Cardiac muscle cell (in vitro differentiated cells and primary cell): ENCODE results near the gene CHST12. TPM values are rescaled to one million over a fixed set of nuclear protein-coding genes. Genes with fewer than 3 reads are reported as not detected.
"Not testable (repeated sequence)": the region's sequence is repeated elsewhere in the genome, so short reads cannot be mapped to it uniquely, and the experiment has no call there.

Source experiments
- DNase-seq, 2 donors: peaks; one replicate each; pipeline versions ENCODE4 v3.0.0 to v3.0.0-alpha.2; 2010 to 2017; ENCODE audit warnings: low read depth in 1 of 2, low spot score in 1 of 2
- H3K27ac ChIP-seq: fragments of 200-600 bp; sonication (generic); 2 replicates; pipeline ENCODE4 v1.5.1; 2016
- H3K27me3 ChIP-seq: fragments of 200-600 bp; sonication (generic); 2 replicates; pipeline ENCODE4 v1.6.0; 2016; ENCODE audit warnings: control low read depth
- H3K36me3 ChIP-seq: fragments of 200-600 bp; sonication (generic); 2 replicates; pipeline ENCODE4 v1.5.1; 2016; ENCODE audit warnings: control low read depth
- H3K4me1 ChIP-seq: fragments of 200-600 bp; sonication (generic); 2 replicates; pipeline ENCODE4 v1.8.1; 2017; ENCODE audit warnings: low read depth, mild to moderate bottlenecking, mixed run types
- H3K4me3 ChIP-seq: fragments of 200-600 bp; sonication (generic); 2 replicates; pipeline ENCODE4 v1.5.1; 2016; ENCODE audit warnings: mild to moderate bottlenecking
- H3K9me3 ChIP-seq: fragments of 200-600 bp; sonication (generic); 2 replicates; pipeline ENCODE4 v1.5.1; 2017; ENCODE audit warnings: low read depth, mild to moderate bottlenecking, control low read depth
- polyA plus RNA-seq: library from polyadenylated mRNA; unstranded; fragments of >200 nt; fragmentation: Nextera tagmentation; extraction: Ambion mirVana; gene quantifications from 2 replicates; pipeline ENCODE4 v1.2.1, GENCODE V29; 2016
- total RNA-seq: library from RNA; depleted of rRNA; stranded (reverse); fragments of >200 nt; gene quantifications from 2 replicates; pipeline ENCODE4 v1.2.3, GENCODE V29; 2016
- TF ChIP-seq, protein P1 (sequence below): IDR thresholded peaks from 2 replicates; pipeline ENCODE4 v1.5.1; 2012; ENCODE audit warnings: low read depth, mild to moderate bottlenecking, low read length

CHST12 gene
- total and polyA plus RNA-seq, 2 experiments from 2014 or later: 25.6 to 26.8 TPM

DNA sequence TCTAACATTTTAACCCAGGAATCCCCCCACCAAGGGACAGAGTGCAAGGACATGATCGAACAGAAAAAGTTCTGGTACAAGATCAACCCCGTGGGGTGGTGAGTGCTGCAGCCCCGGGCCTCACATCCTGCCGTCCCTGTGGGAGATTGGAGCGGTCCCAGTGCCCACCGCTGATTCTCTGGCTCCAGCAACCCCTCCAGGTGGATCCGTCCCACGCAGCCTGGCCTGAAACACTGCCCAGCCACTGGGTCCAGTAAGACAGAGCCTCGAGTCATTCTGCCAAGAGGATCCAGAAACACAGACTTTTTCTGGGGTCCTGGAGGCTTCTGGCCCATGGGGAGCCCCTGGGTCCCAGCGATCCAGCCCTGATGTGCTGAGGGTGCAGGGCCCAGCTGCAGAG is 43.3 kb downstream of the CHST12 start:
- H3K9me3 ChIP-seq: no peaks in the 10 kb centered on the region
- no peak overlapping the region for H3K4me3 ChIP-seq
- DNase-seq: no peak
- no peaks in the 10 kb centered on the region for H3K27me3 ChIP-seq
- no peaks in the 10 kb centered on the region for H3K36me3 ChIP-seq
- H3K27ac ChIP-seq: no peak overlapping the region
- no peaks in the 10 kb centered on the region for H3K4me1 ChIP-seq
- TF ChIP-seq, protein P1, sequence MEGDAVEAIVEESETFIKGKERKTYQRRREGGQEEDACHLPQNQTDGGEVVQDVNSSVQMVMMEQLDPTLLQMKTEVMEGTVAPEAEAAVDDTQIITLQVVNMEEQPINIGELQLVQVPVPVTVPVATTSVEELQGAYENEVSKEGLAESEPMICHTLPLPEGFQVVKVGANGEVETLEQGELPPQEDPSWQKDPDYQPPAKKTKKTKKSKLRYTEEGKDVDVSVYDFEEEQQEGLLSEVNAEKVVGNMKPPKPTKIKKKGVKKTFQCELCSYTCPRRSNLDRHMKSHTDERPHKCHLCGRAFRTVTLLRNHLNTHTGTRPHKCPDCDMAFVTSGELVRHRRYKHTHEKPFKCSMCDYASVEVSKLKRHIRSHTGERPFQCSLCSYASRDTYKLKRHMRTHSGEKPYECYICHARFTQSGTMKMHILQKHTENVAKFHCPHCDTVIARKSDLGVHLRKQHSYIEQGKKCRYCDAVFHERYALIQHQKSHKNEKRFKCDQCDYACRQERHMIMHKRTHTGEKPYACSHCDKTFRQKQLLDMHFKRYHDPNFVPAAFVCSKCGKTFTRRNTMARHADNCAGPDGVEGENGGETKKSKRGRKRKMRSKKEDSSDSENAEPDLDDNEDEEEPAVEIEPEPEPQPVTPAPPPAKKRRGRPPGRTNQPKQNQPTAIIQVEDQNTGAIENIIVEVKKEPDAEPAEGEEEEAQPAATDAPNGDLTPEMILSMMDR: no peak

DNA sequence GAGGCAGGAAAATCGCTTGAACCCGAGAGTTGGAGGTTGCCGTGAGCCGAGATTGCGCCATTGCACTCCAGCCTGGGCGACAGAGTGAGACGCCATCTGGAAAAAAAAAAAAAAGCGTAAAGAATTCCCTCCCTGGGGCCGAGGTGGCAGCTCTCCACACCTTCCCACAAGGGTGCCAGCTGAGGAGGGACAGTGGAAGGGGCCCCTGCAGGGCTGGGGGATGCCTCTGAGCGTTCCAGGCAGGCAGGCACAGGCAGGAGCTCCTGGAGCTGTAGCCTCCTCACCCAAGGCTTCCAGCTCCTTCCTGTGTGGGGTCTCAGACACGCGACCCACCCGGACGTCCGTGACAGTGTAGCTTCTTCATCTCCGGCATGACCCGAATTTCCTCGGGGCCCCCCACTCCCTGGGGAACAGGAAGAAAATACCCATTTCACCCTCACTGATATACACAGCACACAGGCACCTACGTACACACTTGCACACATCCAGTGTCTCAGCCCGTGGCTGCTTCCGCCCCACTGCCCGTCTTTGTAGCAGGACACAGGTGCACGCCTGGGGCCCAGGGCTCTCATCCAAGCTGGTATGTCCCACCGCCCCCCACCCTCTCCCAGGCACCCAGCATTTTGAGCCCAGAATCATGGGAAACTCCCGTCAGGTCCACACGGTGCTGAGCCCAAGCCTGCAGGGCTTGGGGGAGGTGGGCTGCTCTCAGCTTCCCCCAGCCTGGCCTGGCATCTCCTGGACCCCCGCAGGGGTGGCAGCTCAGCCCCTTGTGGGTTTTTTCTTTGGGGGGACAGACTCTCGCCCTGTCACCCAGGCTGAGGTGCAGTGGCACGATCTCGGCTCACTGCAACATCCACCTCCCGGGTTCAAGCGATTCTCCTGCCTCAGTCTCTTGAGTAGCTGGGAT is 47.0 kb downstream of the CHST12 start:
- no peaks in the 10 kb centered on the region for H3K4me1 ChIP-seq
- no peak overlapping the region for H3K27ac ChIP-seq
- TF ChIP-seq, protein P1: no peak
- H3K9me3 ChIP-seq: no peaks in the 10 kb centered on the region
- no peak for DNase-seq
- no peak overlapping the region for H3K4me3 ChIP-seq
- no peaks in the 10 kb centered on the region for H3K36me3 ChIP-seq
- H3K27me3 ChIP-seq: no peaks in the 10 kb centered on the region

DNA sequence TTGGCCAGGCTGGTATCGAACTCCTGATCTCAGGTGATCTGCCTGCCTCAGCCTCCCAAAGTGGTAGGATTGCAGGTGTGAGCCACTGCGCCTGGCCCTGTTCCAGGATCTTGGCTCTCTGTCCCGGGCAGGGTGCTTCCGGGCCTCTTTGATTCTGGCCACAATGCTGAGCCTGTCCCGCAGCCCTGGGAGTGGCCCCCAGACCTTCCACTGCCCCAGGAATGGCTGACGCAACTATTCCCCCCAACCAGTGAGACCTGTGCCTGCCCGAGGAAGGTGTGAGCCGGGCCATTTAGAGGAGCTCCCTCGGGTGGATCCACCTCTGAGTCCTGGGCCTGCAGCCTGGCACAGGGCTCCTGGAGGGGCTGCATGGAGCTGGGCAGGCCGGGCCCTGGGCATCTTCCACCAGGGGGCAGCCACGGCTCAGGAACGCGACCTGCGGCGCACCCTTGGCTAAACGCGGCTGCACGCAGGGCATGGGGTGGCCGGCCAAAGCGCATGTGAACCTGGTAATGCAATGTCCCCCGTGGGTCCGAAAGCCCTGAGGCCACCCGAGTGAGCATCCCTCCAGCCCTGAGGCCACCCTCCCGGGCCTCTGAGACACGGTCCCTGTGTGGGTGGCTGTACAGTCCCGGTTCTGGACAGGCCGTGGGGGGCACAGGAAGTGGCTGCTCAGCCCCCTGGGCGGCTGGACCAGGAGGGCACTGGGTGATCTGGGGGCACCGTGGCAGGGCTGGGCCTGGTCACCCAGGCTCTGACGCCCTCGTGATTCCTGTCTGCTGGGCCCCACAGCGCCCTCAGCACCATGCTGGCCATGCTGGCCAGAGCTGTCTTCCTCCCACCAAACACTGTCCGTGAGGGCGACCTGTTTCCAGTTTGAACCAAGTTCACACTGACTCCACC is 48.0 kb downstream of the CHST12 start:
- no peaks in the 10 kb centered on the region for H3K4me1 ChIP-seq
- no peaks in the 10 kb centered on the region for H3K27me3 ChIP-seq
- no peaks in the 10 kb centered on the region for H3K9me3 ChIP-seq
- H3K36me3 ChIP-seq: no peaks in the 10 kb centered on the region
- DNase-seq: peak; percentile 83 to 84
- no peak overlapping the region for H3K4me3 ChIP-seq
- TF ChIP-seq, protein P1: peak; percentile 93
- no peak overlapping the region for H3K27ac ChIP-seq

DNA sequence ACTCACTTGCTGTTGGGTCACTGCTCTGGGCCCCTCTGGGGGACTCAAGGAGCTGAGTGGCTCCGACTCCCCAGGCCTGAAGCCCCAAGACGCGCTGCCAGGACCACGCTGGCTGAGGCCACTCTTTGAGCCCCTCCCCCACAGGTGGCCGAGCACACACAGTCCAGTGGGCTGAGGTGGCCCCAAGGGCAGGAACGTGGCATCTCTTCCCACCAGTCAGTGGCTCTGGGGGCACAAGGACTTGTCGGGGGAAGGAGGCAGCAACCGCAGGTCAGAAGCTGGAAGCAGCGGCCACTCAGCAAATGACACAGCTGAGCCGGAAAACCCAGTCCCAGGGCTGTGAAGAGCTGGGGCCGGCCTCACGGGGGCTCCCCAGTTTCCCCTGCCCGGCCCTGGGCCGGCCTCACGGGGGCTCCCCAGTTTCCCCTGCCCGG is 48.7 kb downstream of the CHST12 start:
- no peaks in the 10 kb centered on the region for H3K9me3 ChIP-seq
- DNase-seq: peak in 1 of 2 donors; percentile 11
- no peaks in the 10 kb centered on the region for H3K27me3 ChIP-seq
- H3K27ac ChIP-seq: no peak overlapping the region
- TF ChIP-seq, protein P1: no peak
- H3K36me3 ChIP-seq: no peaks in the 10 kb centered on the region
- no peaks in the 10 kb centered on the region for H3K4me1 ChIP-seq
- no peak overlapping the region for H3K4me3 ChIP-seq

DNA sequence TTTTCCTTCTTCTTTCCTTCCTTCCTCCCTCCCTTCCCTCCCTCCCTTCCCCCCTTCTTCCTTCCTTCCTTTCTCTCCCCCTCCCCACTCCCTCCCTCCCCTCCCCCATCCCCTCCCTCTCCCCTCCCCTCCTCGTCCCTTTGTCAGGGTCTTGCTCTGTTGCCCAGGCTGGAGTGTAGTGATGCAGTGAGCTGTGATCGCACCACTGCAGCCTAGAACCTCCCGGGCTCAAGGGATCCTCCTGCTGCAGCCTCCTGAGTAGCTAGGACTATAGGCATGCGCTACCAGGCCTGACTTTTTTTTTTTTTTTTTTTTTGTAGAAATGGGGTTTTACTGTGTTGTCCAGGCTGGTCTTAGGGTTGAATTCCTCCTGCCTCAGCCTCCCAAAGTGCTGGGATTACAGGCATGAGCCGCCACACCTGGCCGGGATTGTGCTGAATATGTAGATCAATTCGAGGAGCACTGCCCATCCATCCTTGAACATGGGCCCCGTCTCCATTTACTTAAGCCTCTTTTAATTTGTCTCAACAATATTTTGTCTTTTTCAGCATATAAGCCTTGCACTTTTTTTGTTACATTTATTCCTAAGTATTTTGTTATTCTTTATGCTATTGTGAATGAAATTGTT is 49.3 kb downstream of the CHST12 start:
- DNase-seq: no peak
- Histone ChIP-seq H3K36me3 (no peaks in the 10 kb centered on the region), H3K4me1 (no peaks in the 10 kb centered on the region), H3K9me3 (no peaks in the 10 kb centered on the region), H3K27ac (no peak overlapping the region), H3K27me3 (no peaks in the 10 kb centered on the region), H3K4me3 (no peak overlapping the region)
- TF ChIP-seq, protein P1: no peak

DNA sequence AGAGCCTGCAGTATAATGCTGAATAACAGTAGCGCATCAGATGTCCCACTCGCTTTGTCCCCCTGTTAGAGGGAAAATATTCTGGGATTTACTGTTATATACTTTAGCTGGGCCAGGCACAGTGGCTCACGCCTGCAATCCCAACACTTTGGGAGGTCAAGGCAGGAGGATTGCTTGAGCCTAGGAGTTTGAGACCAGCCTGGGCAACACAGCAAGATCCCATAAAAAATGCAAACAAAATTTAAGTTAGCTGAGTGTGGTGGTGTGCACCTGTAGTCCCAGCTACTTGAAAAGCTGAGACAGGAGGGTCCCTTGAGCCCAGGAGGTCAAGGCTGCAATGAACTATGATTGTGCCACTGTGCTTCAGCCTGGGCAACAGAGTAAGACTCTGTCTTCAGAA is 50.4 kb downstream of the CHST12 start:
- not testable (repeated sequence) for H3K4me3 ChIP-seq, DNase-seq, H3K27ac ChIP-seq, H3K27me3 ChIP-seq, H3K9me3 ChIP-seq, H3K36me3 ChIP-seq, H3K4me1 ChIP-seq
